SK-N-SH treated with all-trans-retinoic acid at 6 μM for 48 hours (cell line): ENCODE results near the gene URB2.

ENCODE experiments used
- ARNTL ChIP-seq: fragments of 450-650 bp; formaldehyde crosslinking; IDR thresholded peaks from 2 replicates; pipeline ENCODE4 v1.5.0; 2020; ENCODE audit warnings: low read depth, mild to moderate bottlenecking, moderate library complexity, borderline replicate concordance
- GLIS3 ChIP-seq: fragments of 250-450 bp; sonication (Bioruptor Pico); IDR thresholded peaks from 2 replicates; pipeline ENCODE4 v1.5.0; 2020; ENCODE audit warnings: mild to moderate bottlenecking, moderate library complexity
- PATZ1 ChIP-seq: fragments of 250-450 bp; sonication (Bioruptor Pico); IDR thresholded peaks from 2 replicates; pipeline ENCODE4 v1.8.0; 2020; ENCODE audit warnings: mild to moderate bottlenecking, moderate library complexity, borderline replicate concordance
- POU6F1 ChIP-seq: fragments of 250-450 bp; sonication (Bioruptor Pico); IDR thresholded peaks from 2 replicates; pipeline ENCODE4 v1.8.0; 2021; ENCODE audit warnings: low read depth, mild to moderate bottlenecking, moderate library complexity, borderline replicate concordance
- SNAI2 ChIP-seq: fragments of 250-450 bp; sonication (Bioruptor Pico); IDR thresholded peaks from 2 replicates; pipeline ENCODE4 v1.5.0; 2020; ENCODE audit warnings: mild to moderate bottlenecking, moderate library complexity
- ZNF70 ChIP-seq: fragments of 450-650 bp; formaldehyde crosslinking; IDR thresholded peaks from 2 replicates; pipeline ENCODE4 v1.5.0; 2020; ENCODE audit warnings: mild to moderate bottlenecking, moderate library complexity
- ZNF8 ChIP-seq: fragments of 450-650 bp; formaldehyde crosslinking; IDR thresholded peaks from 2 replicates; pipeline ENCODE4 v1.5.0; 2020; ENCODE audit warnings: mild to moderate bottlenecking, moderate library complexity
- TF ChIP-seq, protein P1 (sequence below): fragments of 250-450 bp; sonication (Bioruptor Pico); IDR thresholded peaks from 2 replicates; pipeline ENCODE4 v1.5.0; 2020; ENCODE audit warnings: mild to moderate bottlenecking, moderate library complexity

DNA sequence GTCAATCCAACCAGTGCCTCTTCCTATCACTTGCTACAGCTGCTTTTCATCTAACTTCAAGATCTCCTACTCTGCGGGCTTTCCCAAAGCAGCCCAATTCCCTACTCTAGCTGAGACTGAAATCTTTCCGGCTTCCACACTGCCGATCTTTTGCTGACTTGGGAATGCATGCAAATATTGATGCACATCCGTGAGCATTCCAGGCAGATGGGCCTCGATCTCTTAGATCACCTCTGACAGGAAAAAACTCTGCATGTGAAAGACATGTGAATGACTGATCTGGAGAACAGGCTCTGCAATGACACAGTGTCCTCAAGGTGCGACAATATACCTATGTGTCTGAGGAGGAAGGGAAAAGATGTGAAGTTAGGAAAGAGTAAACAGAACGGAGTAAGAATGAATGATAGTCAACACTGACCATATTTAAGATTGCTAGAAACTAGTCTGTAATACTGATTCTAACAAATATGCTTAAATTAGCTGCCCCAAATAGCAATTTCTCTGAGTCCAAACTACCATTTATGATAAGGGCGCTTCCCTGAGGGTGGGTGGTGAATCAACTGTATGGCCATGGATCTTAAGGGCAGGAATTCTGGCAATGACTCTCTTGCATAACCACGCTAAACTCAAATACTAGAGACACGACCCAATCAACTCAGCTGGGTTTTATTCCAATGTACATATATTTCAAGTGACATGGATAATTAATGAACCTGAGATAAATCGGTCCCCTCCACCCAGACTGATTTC lies 8.5 kb upstream of the URB2 start:
- no peak for TF ChIP-seq ZNF70
- no peak for TF ChIP-seq ZNF8 (CRISPR knock-in tag)
- no peak for TF ChIP-seq SNAI2 (CRISPR knock-in tag)
- no peak for TF ChIP-seq PATZ1
- no peak for TF ChIP-seq GLIS3 (CRISPR knock-in tag)
- no peak for TF ChIP-seq ARNTL
- TF ChIP-seq, protein P1, sequence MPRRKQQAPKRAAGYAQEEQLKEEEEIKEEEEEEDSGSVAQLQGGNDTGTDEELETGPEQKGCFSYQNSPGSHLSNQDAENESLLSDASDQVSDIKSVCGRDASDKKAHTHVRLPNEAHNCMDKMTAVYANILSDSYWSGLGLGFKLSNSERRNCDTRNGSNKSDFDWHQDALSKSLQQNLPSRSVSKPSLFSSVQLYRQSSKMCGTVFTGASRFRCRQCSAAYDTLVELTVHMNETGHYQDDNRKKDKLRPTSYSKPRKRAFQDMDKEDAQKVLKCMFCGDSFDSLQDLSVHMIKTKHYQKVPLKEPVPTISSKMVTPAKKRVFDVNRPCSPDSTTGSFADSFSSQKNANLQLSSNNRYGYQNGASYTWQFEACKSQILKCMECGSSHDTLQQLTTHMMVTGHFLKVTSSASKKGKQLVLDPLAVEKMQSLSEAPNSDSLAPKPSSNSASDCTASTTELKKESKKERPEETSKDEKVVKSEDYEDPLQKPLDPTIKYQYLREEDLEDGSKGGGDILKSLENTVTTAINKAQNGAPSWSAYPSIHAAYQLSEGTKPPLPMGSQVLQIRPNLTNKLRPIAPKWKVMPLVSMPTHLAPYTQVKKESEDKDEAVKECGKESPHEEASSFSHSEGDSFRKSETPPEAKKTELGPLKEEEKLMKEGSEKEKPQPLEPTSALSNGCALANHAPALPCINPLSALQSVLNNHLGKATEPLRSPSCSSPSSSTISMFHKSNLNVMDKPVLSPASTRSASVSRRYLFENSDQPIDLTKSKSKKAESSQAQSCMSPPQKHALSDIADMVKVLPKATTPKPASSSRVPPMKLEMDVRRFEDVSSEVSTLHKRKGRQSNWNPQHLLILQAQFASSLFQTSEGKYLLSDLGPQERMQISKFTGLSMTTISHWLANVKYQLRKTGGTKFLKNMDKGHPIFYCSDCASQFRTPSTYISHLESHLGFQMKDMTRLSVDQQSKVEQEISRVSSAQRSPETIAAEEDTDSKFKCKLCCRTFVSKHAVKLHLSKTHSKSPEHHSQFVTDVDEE (CRISPR knock-in tag) = no peak
- no peak for TF ChIP-seq POU6F1 (CRISPR knock-in tag)
